Ovary (tissue), 3 donors: ENCODE results near the gene C1orf185.

ENCODE experiments used
- POLR2A ChIP-seq: fragments of 450-650 bp; IDR thresholded peaks from one replicate; pipeline ENCODE4 v1.6.1; 2017; ENCODE audit warnings: antibody characterized with exemption, mild to moderate bottlenecking, moderate library complexity
- TF ChIP-seq, protein P1 (sequence below), 3 donors: fragments of 450-650 bp in 2 of 3; fragments of 200-600 bp in 1 of 3; IDR thresholded peaks; one replicate each; pipeline versions ENCODE4 v1.5.1 to v1.8.0; 2016 to 2022; ENCODE audit warnings: antibody characterized with exemption in 3 of 3, mild to moderate bottlenecking in 1 of 3
- donor health status: DM: no; HTN: no; CAD: no.

DNA sequence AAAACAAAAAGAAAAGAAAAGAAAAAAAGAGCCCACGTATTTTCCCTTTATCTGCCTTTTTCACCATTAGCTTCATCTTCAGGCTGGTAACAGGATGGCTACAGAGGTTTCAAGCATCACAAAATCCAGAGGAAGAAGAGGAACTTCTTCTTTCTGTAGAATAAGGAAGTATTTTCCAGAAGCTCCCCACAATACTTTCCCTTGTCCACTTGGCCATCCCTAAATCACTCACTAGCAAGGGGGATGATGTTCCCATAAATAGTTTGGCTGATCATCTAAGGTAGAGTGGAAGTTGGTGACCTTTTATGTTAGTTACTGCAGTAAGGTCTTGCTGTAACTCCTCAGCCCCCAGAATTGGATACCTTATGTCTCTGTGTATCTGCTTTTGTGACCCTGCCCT, 88.9 kb downstream of the C1orf185 start:
- TF ChIP-seq, protein P1, sequence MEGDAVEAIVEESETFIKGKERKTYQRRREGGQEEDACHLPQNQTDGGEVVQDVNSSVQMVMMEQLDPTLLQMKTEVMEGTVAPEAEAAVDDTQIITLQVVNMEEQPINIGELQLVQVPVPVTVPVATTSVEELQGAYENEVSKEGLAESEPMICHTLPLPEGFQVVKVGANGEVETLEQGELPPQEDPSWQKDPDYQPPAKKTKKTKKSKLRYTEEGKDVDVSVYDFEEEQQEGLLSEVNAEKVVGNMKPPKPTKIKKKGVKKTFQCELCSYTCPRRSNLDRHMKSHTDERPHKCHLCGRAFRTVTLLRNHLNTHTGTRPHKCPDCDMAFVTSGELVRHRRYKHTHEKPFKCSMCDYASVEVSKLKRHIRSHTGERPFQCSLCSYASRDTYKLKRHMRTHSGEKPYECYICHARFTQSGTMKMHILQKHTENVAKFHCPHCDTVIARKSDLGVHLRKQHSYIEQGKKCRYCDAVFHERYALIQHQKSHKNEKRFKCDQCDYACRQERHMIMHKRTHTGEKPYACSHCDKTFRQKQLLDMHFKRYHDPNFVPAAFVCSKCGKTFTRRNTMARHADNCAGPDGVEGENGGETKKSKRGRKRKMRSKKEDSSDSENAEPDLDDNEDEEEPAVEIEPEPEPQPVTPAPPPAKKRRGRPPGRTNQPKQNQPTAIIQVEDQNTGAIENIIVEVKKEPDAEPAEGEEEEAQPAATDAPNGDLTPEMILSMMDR (IDR thresholded peaks at IDR 0.05) = no peak
- no peak for TF ChIP-seq POLR2A
